Smooth muscle cell (in vitro differentiated cells): ENCODE measurements around the gene EPSTI1. TPM values are rescaled to one million over a fixed set of nuclear protein-coding genes. Genes with fewer than 3 reads are reported as not detected.

Experiments used
- DNase-seq: peaks from one replicate; lab custom pipeline; 2025; ENCODE audit not compliant: unreplicated experiment; lab: John Stamatoyannopoulos, UW
- H2AFZ ChIP-seq: fragments of 200-600 bp; sonication (generic); 2 replicates; pipeline ENCODE4 v1.6.0; 2016; ENCODE audit warnings: antibody characterized with exemption, low read depth, mild to moderate bottlenecking
- H3F3A ChIP-seq: fragments of 200-600 bp; sonication (generic); 2 replicates; pipeline ENCODE4 v1.6.0; 2017; ENCODE audit warnings: antibody characterized with exemption, low read depth
- H3K27ac ChIP-seq: fragments of 200-600 bp; sonication (generic); 2 replicates; pipeline ENCODE4 v1.5.1; 2016; ENCODE audit warnings: low read depth, mild to moderate bottlenecking
- H3K27me3 ChIP-seq: fragments of 200-600 bp; sonication (generic); 2 replicates; pipeline ENCODE4 v1.6.1; 2016; ENCODE audit warnings: low read depth, mild to moderate bottlenecking
- H3K36me3 ChIP-seq: fragments of 200-600 bp; sonication (generic); 2 replicates; pipeline ENCODE4 v1.5.1; 2016; ENCODE audit warnings: low read depth
- H3K4me1 ChIP-seq: fragments of 200-600 bp; sonication (generic); 2 replicates; pipeline ENCODE4 v1.5.1; 2016; ENCODE audit warnings: low read depth
- H3K4me2 ChIP-seq: fragments of 200-600 bp; sonication (generic); 2 replicates; pipeline ENCODE4 v1.6.0; 2016; ENCODE audit warnings: mild to moderate bottlenecking
- H3K4me3 ChIP-seq: fragments of 200-600 bp; sonication (generic); 2 replicates; pipeline ENCODE4 v1.5.1; 2016; ENCODE audit warnings: mild to moderate bottlenecking
- H3K79me2 ChIP-seq: fragments of 200-600 bp; sonication (generic); 2 replicates; pipeline ENCODE4 v1.6.0; 2016; ENCODE audit warnings: low read depth, mild to moderate bottlenecking
- H3K9ac ChIP-seq: fragments of 200-600 bp; sonication (generic); 2 replicates; pipeline ENCODE4 v1.6.0; 2016; ENCODE audit warnings: low read depth
- H3K9me3 ChIP-seq: fragments of 200-600 bp; sonication (generic); replicated peaks from 2 replicates; pipeline ENCODE4 v1.5.1; 2016; ENCODE audit warnings: low read depth
- H4K20me1 ChIP-seq: fragments of 200-600 bp; sonication (generic); 2 replicates; pipeline ENCODE4 v1.6.0; 2016; ENCODE audit warnings: low read depth
- WGBS: methylation state at CpG from one replicate; pipeline ENCODE4 v1.1.7; 2016; ENCODE audit warnings: low lambda C conversion rate; 5-methylcytosine and 5-hydroxymethylcytosine counted together
- polyA plus RNA-seq: library from polyadenylated mRNA; unstranded; fragments of >200 nt; fragmentation: Nextera tagmentation; extraction: Ambion mirVana; gene quantifications from 2 replicates; pipeline ENCODE4 v1.2.1, GENCODE V29; 2016
- total RNA-seq: library from RNA; depleted of rRNA; stranded (reverse); fragments of >200 nt; gene quantifications from 2 replicates; pipeline ENCODE4 v1.2.3, GENCODE V29; 2014
- TF ChIP-seq, protein P1 (sequence below): fragments of 200-600 bp; sonication (generic); IDR thresholded peaks from 2 replicates; pipeline ENCODE4 v1.5.1; 2017; ENCODE audit warnings: borderline replicate concordance, mild to moderate bottlenecking, antibody characterized with exemption; ENCODE audit not compliant: insufficient read depth, poor library complexity, severe bottlenecking

EPSTI1 gene
- total and polyA plus RNA-seq, 2 experiments from 2014 or later = 2.4 to 3.3 TPM

DNA sequence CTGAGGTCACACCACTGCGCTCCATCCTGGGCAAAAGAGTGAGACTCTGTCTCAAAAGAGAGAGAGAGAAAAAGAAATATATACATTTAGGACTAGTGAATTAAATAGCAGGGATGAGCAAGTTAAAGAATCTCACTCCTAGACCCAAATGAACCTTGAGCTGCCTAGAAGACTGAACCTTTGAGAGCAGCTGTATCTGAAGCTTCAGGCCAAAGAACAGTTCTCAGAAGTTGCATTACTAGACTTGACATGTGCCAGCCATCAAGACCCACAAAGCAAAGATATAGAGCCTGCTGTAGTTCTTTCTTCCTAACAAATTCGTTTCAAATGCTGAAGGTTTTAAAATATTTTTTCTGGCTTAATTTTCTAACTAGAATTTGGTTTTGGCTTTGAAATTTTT is 47.9 kb upstream of the EPSTI1 start:
- no peak overlapping the region for H2AFZ ChIP-seq
- H3K79me2 ChIP-seq = no peaks in the 10 kb centered on the region
- WGBS = 97% methylated on average over 2 of the region's 2 CpGs
- H3K4me1 ChIP-seq = peaks cover 26% of the 10 kb centered on the region
- H4K20me1 ChIP-seq = no peaks in the 10 kb centered on the region
- H3K27ac ChIP-seq = no peak overlapping the region
- no peaks in the 10 kb centered on the region for H3K27me3 ChIP-seq
- no peak overlapping the region for H3K4me2 ChIP-seq
- no peak overlapping the region for H3K4me3 ChIP-seq
- no peak overlapping the region for H3K9ac ChIP-seq
- H3F3A ChIP-seq = peaks cover 9% of the 10 kb centered on the region
- no peaks in the 10 kb centered on the region for H3K9me3 ChIP-seq
- no peaks in the 10 kb centered on the region for H3K36me3 ChIP-seq
- DNase-seq = no peak
- TF ChIP-seq, protein P1, sequence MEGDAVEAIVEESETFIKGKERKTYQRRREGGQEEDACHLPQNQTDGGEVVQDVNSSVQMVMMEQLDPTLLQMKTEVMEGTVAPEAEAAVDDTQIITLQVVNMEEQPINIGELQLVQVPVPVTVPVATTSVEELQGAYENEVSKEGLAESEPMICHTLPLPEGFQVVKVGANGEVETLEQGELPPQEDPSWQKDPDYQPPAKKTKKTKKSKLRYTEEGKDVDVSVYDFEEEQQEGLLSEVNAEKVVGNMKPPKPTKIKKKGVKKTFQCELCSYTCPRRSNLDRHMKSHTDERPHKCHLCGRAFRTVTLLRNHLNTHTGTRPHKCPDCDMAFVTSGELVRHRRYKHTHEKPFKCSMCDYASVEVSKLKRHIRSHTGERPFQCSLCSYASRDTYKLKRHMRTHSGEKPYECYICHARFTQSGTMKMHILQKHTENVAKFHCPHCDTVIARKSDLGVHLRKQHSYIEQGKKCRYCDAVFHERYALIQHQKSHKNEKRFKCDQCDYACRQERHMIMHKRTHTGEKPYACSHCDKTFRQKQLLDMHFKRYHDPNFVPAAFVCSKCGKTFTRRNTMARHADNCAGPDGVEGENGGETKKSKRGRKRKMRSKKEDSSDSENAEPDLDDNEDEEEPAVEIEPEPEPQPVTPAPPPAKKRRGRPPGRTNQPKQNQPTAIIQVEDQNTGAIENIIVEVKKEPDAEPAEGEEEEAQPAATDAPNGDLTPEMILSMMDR = no peak

DNA sequence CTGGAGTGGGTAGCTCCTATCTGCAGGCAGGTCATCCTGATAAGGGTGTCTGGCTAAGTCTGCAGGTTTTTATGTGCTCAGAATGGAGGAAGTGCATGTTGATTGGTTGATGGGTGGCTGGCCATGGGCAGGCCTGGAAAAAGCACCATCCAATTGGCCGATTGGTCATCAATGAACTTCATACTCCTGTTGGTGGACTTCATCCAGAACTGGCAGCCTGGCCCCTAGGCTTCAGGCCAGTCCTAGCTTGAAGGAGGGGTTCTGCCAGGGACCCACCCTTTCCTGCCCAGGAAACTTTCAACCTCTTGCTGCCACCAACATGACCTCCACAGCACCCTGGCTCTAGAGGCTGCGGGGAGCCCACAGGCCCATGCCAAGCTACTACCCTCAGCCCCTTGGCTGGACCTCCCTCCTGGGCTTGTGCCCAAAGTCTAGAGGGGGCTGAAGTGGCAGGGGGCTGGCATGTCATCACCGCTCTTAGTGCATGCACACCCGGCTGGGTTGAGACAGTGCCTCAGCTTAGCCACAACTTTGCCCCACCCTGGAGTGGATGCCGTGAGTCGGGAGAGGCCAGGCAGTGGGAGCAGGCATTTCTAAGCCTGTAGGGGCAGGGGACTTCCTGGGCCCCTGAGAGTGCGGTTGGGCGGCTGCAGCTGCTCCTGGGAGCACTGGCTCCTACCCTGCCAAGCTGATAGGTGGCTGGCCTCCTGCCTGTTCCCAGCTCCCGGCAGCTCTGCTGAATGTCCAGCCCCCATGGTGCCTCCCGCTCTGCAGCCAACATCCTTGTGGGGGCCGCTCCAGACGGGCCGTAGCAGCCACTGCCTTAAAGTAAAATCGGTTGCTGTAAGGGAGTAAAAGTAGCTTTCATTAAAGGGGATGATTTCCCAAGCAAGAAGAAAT is 44.6 kb upstream of the EPSTI1 start:
- no peak overlapping the region for H2AFZ ChIP-seq
- TF ChIP-seq, protein P1 = no peak
- H3K79me2 ChIP-seq = no peaks in the 10 kb centered on the region
- H4K20me1 ChIP-seq = no peaks in the 10 kb centered on the region
- 91% methylated on average over 13 of the region's 14 CpGs for WGBS
- H3F3A ChIP-seq = no peaks in the 10 kb centered on the region
- no peaks in the 10 kb centered on the region for H3K36me3 ChIP-seq
- peaks cover 10% of the 10 kb centered on the region for H3K4me1 ChIP-seq
- no peak for DNase-seq
- H3K27me3 ChIP-seq = no peaks in the 10 kb centered on the region
- no peaks in the 10 kb centered on the region for H3K9me3 ChIP-seq
- no peak overlapping the region for H3K9ac ChIP-seq
- H3K4me3 ChIP-seq = no peak overlapping the region
- H3K4me2 ChIP-seq = no peak overlapping the region
- H3K27ac ChIP-seq = no peak overlapping the region

DNA sequence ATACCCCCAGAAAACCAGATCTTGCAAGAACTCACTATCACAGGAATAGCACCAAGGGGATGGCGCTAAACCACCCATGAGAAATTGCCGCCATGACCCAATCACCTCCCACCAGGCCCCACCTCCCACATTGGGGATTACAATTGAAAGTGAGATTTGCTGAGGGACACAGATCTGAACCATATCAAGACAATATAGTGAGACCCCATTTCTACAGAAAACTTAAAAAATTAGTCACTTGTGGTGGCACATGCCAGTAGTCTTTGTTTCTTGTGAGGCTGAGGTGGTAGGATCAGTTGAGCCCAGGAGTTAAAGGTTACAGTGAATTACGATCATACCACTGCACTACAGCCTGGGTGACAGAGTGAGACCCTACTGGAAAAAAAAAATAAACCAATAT is 41.0 kb upstream of the EPSTI1 start:
- Histone ChIP-seq H3K9me3 (no peaks in the 10 kb centered on the region), H3K4me2 (no peak overlapping the region), H3K4me1 (no peaks in the 10 kb centered on the region), H2AFZ (no peak overlapping the region), H3F3A (no peaks in the 10 kb centered on the region), H3K4me3 (no peak overlapping the region), H4K20me1 (no peaks in the 10 kb centered on the region), H3K79me2 (no peaks in the 10 kb centered on the region), H3K36me3 (no peaks in the 10 kb centered on the region), H3K27ac (no peak overlapping the region), H3K27me3 (no peaks in the 10 kb centered on the region), H3K9ac (no peak overlapping the region)
- TF ChIP-seq, protein P1 = no peak
- DNase-seq = no peak
- WGBS = 97% methylated on average over 3 of the region's 3 CpGs

DNA sequence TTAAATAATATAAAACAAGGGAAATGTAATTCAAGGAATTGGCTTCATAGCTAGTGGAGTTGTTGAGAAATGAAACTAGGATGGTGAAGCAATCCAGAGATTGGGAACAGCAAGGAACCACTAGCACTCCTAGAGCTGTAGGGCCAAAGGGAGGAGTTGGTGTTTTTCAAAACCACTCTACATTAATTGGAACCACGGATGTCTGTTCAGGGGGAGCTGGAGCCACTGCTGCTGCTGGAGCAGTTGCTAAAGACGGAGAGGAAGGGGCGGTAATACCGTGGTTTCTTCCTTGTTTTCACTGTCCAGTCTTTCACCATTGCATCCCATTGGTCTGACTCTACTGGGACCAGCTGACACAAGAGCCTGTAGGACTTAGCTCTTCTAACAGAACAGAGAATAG is 39.8 kb upstream of the EPSTI1 start:
- WGBS = 85% methylated on average over 4 of the region's 4 CpGs
- no peak for DNase-seq
- no peak overlapping the region for H3K9ac ChIP-seq
- H3F3A ChIP-seq = no peaks in the 10 kb centered on the region
- H3K9me3 ChIP-seq = no peaks in the 10 kb centered on the region
- H3K79me2 ChIP-seq = no peaks in the 10 kb centered on the region
- no peak overlapping the region for H3K4me3 ChIP-seq
- H3K27me3 ChIP-seq = no peaks in the 10 kb centered on the region
- TF ChIP-seq, protein P1 = no peak
- H3K4me1 ChIP-seq = no peaks in the 10 kb centered on the region
- no peaks in the 10 kb centered on the region for H3K36me3 ChIP-seq
- H4K20me1 ChIP-seq = no peaks in the 10 kb centered on the region
- no peak overlapping the region for H3K4me2 ChIP-seq
- H3K27ac ChIP-seq = no peak overlapping the region
- H2AFZ ChIP-seq = no peak overlapping the region
